ENCODE results near the gene CD46. TPM values are rescaled to one million over a fixed set of nuclear protein-coding genes. Genes with fewer than 3 reads are reported as not detected.

The CD46 gene
- total RNA-seq, 1 experiment from 2014 or later: 51.0 TPM

DNA sequence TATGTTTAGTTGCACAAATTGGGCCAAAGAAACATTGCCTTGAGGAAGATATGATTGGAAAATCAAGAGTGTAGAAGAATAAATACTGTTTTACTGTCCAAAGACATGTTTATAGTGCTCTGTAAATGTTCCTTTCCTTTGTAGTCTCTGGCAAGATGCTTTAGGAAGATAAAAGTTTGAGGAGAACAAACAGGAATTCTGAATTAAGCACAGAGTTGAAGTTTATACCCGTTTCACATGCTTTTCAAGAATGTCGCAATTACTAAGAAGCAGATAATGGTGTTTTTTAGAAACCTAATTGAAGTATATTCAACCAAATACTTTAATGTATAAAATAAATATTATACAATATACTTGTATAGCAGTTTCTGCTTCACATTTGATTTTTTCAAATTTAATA, 43.0 kb downstream of the CD46 start:
- no peak for DNase-seq (ENCODE audit: low read depth)

DNA sequence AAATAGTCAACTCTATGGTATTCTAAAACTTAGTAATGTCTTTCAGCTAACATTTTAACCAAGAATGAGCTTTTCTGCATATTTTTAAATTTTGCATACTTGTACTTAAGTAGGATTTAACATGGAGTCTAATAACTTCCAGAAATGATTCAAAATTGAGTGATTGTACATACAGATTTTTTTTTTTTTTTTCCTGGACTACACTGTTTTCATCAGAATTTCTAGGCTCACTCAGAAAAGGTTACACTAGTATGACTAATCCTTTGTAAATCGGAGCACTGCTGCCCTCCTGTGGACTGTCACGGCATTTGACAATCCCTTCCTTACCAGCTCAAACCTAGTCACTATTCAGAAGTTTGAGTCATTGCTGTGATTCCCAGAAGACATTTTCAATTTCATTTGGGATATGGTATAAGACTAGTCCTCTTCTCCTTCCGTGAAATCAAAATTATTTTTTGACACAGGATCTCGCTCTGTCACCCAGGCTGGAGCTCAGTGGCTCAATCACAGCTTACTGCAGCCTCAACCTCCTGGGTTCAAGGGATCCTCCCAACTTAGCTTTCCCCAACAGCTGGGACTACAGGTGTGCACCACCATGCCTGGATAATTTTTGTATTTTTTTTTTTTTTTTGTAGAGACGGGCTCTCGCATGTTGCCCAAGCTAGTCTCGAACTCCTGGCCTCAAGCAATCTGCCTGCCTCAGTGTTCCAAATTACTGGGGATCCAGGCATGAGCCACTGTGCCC, 45.5 kb downstream of the CD46 start:
- peak; percentile 84 for DNase-seq (ENCODE audit: low read depth)

DNA sequence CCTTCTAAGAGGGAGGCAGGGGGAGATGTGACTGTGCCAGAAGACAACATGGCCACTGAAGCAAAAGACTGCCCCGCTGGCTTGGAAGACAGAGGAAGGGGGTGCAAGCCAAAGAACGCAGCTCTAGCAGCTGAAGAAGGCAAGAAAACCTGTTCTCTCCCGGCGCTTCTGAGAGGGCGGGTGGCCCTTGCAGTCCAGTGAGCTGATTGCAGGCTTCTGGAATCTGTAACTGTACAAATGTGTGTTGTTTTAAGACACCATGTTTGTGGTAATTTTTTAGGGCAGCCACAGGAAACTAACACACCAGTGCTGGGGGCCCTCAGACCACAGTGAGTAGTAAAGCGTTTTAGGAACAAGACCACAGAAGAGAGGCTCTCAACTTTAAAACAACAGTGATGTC, 47.0 kb downstream of the CD46 start:
- DNase-seq (ENCODE audit: low read depth): no peak

DNA sequence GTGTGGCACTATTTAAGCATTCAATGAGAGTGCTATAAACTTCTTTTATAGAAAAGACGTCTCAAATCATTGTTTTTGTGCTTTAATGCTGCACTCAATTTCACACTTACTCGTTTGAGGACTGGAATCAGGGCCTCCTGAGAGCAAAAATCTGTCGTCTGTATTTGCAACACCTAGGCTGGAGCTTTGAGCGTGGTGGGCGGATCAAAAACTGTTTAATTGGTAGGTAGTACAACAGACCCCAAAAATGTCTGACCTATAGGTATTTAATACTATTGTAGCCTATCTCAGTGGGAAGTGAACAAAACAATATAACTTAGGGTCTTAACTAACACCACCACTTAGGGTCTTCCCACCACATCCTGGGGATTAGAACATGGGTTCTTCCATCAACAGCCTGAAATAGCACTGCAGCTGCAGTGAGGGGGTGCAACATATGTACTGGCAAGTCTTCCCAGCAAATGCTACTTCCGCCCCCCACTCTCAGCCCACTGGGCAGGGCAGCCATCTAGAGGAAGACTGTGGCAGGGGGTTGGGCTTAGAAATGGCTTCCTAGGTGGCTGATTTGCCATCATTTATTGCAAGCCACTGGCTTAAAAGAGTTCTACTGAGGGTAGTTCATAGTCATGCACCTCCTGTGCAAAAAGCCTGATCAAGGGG, 48.3 kb downstream of the CD46 start:
- no peak for DNase-seq (ENCODE audit: low read depth)

DNA sequence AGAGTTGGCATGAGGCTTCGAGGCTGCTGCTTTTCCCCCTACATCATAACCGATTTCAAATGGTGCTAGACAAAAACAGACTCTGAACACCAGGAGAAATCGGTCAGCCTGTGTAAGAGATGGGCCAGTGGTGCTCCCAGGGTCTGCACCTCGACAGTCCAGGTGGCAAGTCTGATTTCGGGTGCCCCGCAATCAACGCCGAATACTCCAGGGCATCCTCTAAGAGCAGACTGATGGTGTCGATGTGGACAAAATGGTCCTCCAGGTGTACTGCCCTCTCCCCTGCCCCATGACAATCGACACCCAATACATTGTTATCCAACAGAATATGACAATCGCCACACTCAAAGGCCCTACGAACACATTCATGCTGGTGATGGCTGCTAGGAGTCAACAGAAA, 50.0 kb downstream of the CD46 start:
- DNase-seq (ENCODE audit: low read depth): no peak

DNA sequence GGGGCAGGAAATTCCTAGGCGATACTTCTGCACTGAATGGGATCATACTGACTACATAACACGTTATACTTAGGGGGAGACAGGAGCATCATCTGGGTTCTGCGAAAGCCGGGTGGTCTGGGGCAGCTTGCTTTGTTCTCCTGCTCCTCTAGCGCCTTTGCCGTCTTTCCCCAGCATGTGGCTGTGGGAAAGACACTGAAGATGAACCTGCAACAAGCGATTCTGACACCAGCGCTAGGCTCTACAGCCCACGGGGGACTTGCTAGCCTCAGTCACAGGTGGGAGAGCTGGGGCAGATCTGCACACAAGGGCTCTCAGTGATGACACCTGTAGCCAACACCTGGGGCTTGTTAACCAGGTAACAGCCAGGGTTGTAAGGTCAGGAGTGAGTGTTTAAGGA, 51.8 kb downstream of the CD46 start:
- DNase-seq (ENCODE audit: low read depth): no peak

DNA sequence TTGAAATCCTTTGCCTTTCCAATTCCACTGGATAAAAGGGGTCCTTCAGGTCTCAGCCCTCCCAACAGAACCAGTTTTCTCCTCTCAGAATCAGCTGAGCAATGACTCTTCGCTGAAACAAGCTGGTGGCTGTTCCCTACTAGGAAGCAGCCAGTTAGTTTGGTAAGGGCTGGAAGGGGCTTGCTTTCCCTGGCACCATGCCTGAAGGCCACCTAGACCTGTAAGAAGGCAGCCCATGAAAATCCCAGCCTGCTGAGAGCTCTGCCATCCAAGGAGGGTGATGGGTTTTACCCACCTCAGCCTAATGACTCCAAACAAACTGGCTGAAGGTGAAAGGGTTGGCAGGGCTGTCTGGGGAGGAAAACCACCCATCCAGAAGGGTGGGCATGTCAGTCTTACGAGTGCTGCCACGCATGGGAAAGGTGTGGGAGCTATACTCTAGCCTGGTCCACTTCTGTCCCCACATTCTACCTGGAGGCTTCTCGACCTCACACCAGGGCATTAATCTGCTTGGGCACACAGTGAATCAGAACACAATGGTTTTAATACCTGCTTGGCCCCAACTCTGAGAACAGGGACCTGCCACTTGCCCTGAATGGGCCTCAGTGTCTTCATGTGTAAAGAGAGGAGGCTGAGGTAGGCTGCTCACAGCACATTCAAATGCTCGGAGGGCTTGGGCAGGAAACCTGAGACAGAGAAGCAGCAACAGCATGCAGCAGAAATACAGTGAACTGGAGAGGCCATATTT, 53.0 kb downstream of the CD46 start:
- no peak for DNase-seq (ENCODE audit: low read depth)

DNA sequence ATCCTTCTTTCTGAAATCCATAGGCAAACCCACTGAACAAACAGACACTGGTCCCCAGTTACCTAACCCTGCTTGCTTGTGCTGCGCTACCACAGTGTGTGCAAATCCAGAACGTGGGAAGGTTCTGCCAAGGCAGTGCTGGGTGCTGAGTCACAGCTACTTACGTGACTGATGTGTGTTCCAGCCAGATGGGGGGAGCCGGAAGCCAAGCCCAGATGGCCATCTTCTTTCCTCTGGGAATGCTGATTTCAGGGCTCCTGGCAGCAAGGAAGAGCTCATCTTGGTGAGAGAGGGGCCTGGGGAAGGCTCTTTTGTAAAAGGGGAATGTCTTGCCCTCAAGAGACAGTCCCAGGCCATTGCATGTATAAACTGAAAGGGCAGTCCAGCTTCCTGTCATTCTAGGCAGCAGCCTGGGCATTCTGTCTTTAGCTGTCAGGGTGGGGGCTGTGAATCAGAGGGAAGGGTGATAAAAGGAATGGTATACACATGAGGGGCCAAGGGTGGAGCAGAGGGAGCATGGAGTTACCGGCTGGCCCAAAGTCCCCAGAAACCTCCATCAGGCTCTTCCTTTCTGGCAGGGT, 54.1 kb downstream of the CD46 start:
- peak; percentile 95 for DNase-seq (ENCODE audit: low read depth)

DNA sequence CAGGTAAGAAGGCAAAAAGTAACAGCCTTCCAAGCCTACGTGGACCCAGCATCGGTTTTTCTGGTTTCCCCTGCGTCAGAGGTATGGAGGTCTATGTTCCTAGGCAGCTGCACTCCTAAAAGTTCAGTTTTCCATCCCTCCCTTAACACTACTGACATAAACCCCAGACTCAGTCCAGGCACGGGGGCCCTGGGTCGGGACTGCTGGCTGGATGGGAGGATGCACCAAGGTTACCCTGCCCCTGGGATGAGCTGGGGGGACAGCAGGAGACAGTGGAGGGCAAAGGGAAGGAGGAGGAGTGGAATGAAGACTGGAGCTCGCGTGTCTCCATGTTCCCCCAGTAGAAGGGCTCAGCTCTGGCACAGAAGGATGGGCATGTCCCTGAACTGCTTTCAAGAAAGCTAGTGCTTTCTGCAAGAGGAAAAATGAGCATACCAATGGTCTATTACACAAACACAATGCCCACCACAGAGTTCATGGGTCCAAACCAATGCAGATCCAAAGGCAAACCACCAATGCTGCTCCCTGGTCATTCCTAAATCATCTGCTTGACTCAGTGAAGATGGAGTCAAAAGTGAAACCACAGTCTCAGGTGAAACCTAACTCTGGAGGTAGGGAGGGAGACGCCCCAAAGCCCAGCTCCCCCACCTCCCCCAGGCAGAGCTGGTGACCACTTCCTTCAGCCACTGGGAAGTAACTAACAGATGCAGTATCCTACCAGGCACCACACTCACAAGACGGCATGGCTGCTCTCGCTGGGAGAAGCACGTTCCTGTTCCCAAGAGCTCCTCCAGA, 54.9 kb downstream of the CD46 start:
- DNase-seq (ENCODE audit: low read depth): peak; percentile 30

DNA sequence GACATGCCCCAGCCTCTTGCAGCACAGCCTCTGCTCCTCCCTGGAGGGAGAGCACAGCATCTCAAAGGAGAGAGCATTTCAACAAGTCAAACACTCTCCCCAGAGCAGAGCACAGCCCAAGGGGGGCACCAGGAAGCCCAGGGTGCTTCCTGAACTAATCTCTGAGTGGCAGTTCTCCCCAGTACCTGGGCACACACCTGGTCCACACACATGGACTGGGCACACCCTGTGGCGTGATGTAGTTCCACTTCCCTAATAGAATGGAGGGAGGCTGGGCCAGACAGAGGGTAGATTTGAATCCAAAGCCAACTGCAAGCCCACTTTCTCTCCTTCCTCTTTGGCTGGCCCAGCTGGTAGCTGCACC, 55.5 kb downstream of the CD46 start:
- DNase-seq (ENCODE audit: low read depth): no peak

DNA sequence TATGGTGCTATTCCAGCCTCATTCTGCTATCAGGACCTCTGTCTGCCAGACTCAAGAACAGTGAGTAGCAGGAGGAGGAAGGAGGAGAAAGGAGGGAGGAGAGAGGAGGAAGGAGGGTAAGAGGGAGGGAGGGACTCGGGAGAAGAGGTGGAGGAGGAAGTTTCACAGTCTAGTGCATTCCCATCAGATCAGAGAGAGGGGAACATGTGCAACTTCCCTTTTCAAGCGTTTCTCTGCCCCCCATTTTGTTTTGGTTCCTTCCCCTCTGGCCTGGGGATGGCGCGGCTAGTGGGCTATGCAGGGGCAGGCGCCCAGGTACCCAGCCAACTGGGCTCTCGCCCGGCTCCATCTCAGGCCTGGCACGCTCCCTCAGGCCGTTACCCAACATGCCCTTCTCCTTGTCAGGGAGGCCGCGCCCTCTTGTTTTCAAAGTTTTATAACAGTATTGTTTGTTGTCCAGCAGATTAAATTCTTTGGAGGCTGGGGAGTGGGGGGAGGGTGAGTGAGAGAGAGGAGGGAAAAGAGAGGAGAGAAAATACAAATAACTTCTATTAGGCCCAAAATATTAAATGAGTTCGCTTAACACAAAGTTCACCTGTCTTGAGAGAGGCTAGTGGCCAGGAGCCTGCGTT, 56.0 kb downstream of the CD46 start:
- no peak for DNase-seq (ENCODE audit: low read depth)

DNA sequence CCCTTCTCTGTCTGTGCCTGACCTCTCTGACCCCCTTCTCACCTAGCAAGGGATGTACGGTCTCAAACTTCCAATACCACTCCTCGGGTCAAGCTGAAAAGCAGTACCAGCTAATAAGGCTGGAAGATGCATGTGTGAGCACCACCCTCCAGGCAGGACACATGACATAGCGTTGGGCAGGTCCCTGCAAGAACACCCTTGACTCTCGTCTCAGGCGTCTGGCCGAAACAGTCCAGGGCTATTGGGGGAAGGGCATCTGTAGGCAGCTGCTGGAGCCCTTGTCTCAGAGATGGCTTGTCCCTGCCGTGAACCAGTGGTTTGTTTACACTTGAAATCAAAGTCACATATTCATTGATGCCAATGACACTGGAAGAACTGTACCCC, 56.5 kb downstream of the CD46 start:
- no peak for DNase-seq (ENCODE audit: low read depth)

DNA sequence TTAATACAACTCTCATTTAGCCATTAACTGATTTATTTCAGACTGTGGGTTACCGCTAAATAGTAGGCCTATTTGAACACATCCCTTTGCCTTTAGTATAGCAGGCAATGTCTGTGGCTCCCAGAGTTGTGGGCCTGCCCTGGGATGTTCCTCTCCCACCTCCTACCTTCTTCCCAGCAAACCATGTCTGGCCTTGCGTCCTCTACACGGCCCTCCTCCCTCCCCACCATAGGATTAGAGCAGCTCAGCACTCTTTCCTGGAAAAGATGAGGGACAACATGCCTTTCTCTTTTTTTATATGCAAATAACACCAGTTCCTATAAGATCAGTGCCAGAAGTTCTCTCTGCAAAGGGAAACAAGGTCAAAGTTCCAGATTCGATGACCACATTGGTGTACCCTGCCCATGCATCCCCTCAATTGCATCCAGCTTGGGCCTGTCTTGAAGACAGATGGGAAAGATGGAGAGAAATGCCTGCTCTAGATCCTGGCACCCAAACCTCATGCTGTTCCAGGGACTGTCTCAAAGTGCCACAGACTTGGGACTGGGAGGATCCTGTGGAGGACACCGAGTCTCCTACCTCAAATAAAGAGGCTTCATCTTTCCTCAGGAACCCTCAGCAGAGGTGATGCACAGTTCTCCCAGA, 57.2 kb downstream of the CD46 start:
- no peak for DNase-seq (ENCODE audit: low read depth)

DNA sequence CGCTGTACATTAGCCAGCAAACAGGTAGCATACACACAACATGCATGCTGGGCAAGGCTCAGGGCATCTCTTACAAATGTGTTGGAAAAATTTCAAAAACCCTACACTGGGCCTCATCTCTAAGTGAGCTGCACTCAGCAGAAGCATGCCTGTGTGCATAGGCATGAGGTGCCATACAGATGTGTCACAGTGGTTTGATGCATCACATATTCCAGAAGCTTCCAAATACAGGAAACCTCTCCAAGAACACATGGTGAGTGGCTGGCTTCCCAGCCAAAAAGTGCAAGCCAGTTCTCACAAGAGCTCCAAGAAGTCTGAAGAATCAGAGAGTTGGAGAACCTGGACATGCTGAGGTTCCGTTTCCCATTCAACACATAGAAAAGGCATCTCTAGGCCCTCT, 58.3 kb downstream of the CD46 start:
- peak; percentile 28 for DNase-seq (ENCODE audit: low read depth)

DNA sequence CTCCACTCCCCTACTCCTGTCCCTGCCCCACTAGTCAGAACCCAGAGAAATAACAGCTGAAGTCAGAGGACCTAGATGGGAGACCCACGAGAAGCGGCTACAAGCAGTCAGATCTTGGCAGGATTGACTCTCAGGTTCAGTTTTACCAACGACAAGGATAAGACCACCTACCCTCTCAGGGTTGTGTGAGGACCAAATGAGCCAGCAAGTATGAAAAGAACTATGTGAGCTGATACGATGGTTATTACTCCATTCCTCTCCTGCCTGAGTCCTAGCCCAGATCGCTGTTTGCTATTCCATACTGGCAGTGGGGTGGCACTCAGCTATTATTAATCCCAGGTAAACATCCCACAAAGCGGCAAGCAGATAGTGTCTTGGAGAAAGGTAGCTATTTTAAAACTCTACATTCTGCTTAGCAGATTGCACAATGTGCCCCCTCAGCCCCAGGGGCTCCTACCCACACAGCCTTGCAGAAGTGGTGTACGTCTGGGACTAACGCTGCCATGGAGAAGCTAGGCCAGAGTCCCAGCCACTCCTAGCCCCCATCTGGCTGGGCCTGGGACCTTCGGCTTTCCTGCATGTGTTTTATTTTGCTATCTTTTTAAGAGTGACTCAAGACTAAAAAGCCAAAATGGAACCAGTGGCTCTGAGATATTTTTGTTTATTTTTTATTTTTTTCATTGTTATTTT, 58.9 kb downstream of the CD46 start:
- DNase-seq (ENCODE audit: low read depth): no peak

DNA sequence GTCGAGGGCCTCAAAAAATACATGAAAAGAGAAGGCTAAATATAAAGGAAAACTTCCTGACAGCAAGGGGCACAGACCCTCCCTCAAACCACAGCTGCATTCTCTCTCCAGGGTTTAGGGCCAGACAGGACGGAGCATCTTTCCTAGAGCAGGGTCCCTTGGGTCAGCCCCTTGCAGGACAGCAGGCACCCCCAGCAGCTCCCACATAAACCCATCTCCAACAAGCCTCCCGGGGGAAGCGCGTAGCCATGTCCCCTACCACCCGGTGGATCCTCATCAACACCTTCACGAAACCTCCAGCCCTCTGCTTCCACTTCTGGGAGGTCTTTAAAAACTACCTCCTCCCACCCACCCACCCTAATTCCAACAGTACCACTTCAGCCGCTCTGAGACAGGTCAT, 59.5 kb downstream of the CD46 start:
- DNase-seq (ENCODE audit: low read depth): no peak

DNA sequence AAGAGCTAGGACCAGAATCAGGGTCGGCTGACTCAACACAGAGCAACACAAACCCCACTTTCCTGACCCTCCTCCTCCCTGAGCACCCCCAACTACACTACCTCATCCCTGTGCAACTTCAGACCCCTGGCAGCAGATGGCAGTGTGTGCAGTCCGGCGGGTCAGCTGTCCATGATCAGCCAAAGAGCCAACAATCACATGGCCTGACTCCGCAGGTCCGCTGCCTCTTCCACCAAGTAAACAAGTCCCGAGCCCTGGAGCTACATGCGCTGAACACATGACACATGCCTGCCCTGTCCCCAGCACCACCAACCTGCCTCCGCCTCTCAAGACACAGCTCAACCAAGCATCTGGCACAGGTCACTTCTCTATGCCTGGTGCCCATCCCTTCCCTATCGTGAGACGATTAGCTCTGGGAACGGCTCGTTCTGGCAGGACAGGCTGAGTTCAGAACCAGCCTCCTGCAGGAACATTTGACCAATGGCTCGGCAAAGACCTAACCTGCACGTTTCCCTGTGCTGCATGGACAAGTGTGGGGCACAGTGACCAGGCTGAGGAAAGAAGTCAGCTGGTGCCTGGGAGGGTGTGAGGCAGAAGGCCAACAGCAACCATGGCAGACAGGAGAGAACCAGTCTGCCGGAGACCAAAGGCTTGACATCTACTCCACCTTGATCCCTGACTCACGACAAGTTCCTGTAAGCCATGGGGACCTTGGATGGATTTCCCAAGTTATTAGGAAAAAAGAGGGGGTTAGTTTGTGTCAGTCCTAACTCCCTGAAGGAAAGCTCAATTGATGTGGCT, 60.3 kb downstream of the CD46 start:
- DNase-seq (ENCODE audit: low read depth): peak; percentile 16

DNA sequence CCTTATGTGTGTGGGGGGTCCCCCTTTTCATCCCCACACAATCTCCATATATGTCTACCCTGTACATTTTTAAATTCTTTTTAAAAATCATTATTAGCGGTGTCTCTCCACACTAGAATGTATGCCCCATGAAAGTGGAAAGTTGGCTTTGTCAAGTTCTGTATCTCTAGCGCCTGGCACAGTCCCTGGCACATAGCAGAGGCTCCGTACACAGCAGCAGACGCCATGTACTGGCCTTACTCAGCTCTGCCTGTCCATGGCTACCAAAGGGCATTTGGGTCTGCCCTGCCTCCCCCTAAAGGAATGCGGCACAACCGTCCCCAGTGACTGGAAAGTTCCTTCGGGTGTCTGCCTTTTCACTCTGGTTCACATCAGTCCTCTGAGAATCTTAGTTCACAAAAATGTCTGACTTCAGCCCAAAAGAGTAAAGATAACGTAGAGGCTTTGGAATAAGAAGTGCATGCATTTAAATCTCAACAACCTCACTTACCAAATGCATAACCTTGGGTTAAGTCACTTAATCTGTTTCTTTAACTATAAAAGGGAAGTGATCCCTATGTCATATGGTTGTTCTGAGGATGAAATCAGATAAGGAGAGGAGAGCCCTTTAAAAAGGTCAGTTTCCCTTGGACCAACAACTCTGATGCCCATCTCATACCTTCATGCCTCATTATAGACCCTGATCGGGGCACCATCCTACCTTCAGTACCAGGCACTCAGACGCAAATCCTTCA, 61.1 kb downstream of the CD46 start:
- no peak for DNase-seq (ENCODE audit: low read depth)

DNA sequence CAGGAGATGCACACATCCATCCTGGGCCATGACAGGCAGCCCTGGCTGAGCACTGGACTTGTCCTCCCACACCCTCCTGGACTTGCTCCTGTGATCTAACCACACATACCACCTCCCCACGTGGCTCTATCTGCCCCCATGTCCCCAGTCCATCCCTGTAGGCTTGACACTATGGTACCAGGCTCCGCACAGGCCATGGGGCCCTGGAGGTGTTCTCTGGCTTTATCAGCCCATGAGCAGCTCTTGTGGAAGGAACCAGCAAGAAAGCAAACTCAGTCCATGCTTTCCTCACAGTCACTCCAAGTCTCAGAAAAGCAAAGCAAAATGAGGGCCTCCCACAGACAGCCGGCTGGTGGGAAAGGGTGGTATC, 61.6 kb downstream of the CD46 start:
- DNase-seq (ENCODE audit: low read depth): no peak
